Adrenal gland (tissue), 12 donors: ENCODE results near the gene FKBP10. TPM values are rescaled to one million over a fixed set of nuclear protein-coding genes. Genes with fewer than 3 reads are reported as not detected.

ENCODE experiments used
- DNase-seq, 7 donors: peaks; one replicate each; pipeline ENCODE4 v3.0.0-alpha.2; 2019 to 2020
- H3K27ac ChIP-seq, 5 donors: fragments of 200-600 bp; sonication (generic) in 4 of 5; 1 replicate in 3 of 5; 2 replicates in 2 of 5; pipeline versions ENCODE4 v1.5.1 to v1.8.0; 2016 to 2020; ENCODE audit warnings: mild to moderate bottlenecking in 1 of 5
- H3K27me3 ChIP-seq: fragments of 200-600 bp; 2 replicates; pipeline ENCODE4 v1.8.0; 2021
- H3K36me3 ChIP-seq, 2 donors: fragments of 200-600 bp; replicated peaks in 1 of 2; 1 replicate in 1 of 2; 2 replicates in 1 of 2; pipeline versions ENCODE4 v1.5.1 to v1.8.0; 2018 to 2022
- H3K4me1 ChIP-seq, 2 donors: fragments of 200-600 bp; replicated peaks in 1 of 2; 1 replicate in 1 of 2; 2 replicates in 1 of 2; pipeline versions ENCODE4 v1.5.1 to v1.8.0; 2018 to 2021
- H3K4me3 ChIP-seq, 4 donors: fragments of 200-600 bp; sonication (generic) in 3 of 4; one replicate each; pipeline ENCODE4 v1.5.1; 2016 to 2018
- H3K9me3 ChIP-seq, 3 donors: fragments of 200-600 bp; sonication (generic) in 1 of 3; replicated peaks in 1 of 3; 1 replicate in 2 of 3; 2 replicates in 1 of 3; pipeline versions ENCODE4 v1.5.1 to v1.8.0; 2016 to 2021
- POLR2A ChIP-seq, 2 donors: fragments of 450-650 bp; IDR thresholded peaks; one replicate each; pipeline ENCODE4 v1.6.1; 2017; ENCODE audit warnings: antibody characterized with exemption in 2 of 2, mild to moderate bottlenecking in 2 of 2, moderate library complexity in 1 of 2
- WGBS, 4 donors: extraction: QIAGEN DNeasy Blood & Tissue Kit in 2 of 4; methylation state at CpG; one replicate each; pipeline versions ENCODE4 v1.1.5 to v1.1.7; 2013 to 2017; 5-methylcytosine and 5-hydroxymethylcytosine counted together
- intact Hi-C, 2 donors: fragments of 100-400 bp; cut with DNase I; formaldehyde crosslinking; loops; one replicate each; pipeline versions ENCODE4 v1.14.1 to v1.15.0; 2022 to 2023
- polyA plus RNA-seq, 3 donors: library from polyadenylated mRNA; stranded (reverse); fragments of 200-250 nt in 2 of 3; fragments of 350-450 nt in 1 of 3; fragmentation: Illumina TruSeq in 1 of 3; extraction: RNeasy Lipid Tissue Mini Kit (QIAGEN cat#74804) in 1 of 3; gene quantifications; one replicate each; pipeline ENCODE4 v1.2.3, GENCODE V29; 2013 to 2014
- total RNA-seq, 9 donors: library from RNA; depleted of rRNA in 4 of 9; stranded (reverse); fragments of >200 nt in 4 of 9; fragments of 120-200 nt in 1 of 9; fragmentation: NEBNext Ultra II Directional in 1 of 9; extraction: Animal tissue kit (Norgen Biotek cat#: 25700) in 1 of 9; gene quantifications; one replicate each; pipeline versions ENCODE4 v1.1.0 to v1.2.4, GENCODE V29; 2013 to 2023
- TF ChIP-seq, protein P1 (sequence below), 6 experiments: fragments of 450-650 bp in 4 of 6; fragments of 200-600 bp in 2 of 6; sonication (generic) in 1 of 6; IDR thresholded peaks; 1 replicate in 5 of 6; 2 replicates in 1 of 6; pipeline versions ENCODE4 v1.5.1 to v1.8.0; 2016 to 2021; ENCODE audit warnings: antibody characterized with exemption in 6 of 6, mild to moderate bottlenecking in 2 of 6, moderate library complexity in 1 of 6
- donor health status: healthy with polysubstance abuse.
- donor health status: Bipolar disorder and iron deficiency.
- donor health status: DM: yes; HTN: yes; CAD: no.
- donor health status: DM: no; HTN: no; CAD: no.
- donor health status: DM: no; HTN: no; CAD: no.
- donor health status: DM: yes; HTN: yes; CAD: no.

FKBP10 gene
- total and polyA plus RNA-seq, 12 donors = 28.4 to 244 (median 88.4) TPM

DNA sequence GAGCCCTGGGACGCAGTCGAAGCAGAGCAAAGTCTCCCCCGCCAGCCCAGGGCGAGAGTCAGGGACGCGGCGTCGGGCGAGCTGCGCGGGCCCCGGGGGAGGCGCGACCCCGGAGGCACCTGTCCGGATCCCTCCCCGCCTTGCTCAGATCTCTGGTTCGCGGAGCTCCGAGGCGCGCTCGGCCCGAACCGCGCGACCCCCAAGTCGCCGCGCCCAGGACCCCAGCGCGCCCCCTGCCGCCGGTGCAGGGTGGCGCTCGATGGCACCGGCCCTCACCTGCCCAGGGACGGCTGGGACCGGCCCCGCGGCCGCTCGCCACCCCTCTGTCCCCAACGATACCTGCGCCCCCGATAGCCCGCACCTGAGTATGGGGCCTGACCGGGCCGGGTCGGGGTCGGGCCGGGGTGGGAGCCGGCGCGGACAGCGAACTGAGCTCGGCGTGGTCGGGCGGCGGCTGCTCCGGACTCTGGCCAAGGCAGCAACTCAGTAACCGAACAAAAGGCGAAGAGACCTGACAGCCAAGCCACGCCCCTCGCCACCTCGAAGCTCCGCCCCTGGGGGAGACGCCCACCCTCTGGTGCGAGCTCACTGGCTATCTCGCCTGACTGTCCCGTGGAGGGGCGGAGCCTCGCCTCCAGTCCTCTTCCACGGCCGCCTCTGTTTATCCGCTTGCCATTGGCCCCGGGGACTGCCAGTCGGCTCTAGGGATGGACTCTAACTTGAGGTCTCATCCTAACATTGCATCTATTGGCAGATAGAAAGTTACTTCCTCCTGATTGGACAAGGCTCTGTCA, 26.4 kb upstream of the FKBP10 start, which contains the start of gene JUP:
Gene JUP, minus strand, starts transcription at position 485 of the 794 bp plus-strand sequence. CDS start 14,857 bp downstream, outside the sequence.
- 0 to 3% (median 0%) methylated on average over 5 to 79 of the region's 79 CpGs for WGBS, 4 donors
- Histone ChIP-seq H3K27me3 (no peaks in the 10 kb centered on the region), H3K9me3 (no peaks in the 10 kb centered on the region), H3K36me3 (no peaks in the 10 kb centered on the region), H3K27ac (peak within 1 kb of the TSS in 4 of 5 donors; percentile 9 to 79 (median 58)), H3K4me1 (peaks cover 0 to 34% of the 10 kb centered on the region in 2 donors), H3K4me3 (peak within 1 kb of the TSS in 3 of 4 donors; percentile 28 to 65 (median 65))
- intact Hi-C loops = no loop called here
- peak; percentile 99 to 100 (median 100) for DNase-seq
- TF ChIP-seq, protein P1, sequence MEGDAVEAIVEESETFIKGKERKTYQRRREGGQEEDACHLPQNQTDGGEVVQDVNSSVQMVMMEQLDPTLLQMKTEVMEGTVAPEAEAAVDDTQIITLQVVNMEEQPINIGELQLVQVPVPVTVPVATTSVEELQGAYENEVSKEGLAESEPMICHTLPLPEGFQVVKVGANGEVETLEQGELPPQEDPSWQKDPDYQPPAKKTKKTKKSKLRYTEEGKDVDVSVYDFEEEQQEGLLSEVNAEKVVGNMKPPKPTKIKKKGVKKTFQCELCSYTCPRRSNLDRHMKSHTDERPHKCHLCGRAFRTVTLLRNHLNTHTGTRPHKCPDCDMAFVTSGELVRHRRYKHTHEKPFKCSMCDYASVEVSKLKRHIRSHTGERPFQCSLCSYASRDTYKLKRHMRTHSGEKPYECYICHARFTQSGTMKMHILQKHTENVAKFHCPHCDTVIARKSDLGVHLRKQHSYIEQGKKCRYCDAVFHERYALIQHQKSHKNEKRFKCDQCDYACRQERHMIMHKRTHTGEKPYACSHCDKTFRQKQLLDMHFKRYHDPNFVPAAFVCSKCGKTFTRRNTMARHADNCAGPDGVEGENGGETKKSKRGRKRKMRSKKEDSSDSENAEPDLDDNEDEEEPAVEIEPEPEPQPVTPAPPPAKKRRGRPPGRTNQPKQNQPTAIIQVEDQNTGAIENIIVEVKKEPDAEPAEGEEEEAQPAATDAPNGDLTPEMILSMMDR (IDR thresholded peaks at IDR 0.05) = peak in 4 of 6 experiments; percentile 28 to 65 (median 58)
- peak; percentile 91 to 94 for TF ChIP-seq POLR2A (IDR thresholded peaks at IDR 0.05)

- H3K27ac ChIP-seq = no peak overlapping the region
- intact Hi-C loops = no loop called here
Observed at GRCh38 chr17:41787021-41787418, 25.8 kb upstream of the FKBP10 start.

DNA sequence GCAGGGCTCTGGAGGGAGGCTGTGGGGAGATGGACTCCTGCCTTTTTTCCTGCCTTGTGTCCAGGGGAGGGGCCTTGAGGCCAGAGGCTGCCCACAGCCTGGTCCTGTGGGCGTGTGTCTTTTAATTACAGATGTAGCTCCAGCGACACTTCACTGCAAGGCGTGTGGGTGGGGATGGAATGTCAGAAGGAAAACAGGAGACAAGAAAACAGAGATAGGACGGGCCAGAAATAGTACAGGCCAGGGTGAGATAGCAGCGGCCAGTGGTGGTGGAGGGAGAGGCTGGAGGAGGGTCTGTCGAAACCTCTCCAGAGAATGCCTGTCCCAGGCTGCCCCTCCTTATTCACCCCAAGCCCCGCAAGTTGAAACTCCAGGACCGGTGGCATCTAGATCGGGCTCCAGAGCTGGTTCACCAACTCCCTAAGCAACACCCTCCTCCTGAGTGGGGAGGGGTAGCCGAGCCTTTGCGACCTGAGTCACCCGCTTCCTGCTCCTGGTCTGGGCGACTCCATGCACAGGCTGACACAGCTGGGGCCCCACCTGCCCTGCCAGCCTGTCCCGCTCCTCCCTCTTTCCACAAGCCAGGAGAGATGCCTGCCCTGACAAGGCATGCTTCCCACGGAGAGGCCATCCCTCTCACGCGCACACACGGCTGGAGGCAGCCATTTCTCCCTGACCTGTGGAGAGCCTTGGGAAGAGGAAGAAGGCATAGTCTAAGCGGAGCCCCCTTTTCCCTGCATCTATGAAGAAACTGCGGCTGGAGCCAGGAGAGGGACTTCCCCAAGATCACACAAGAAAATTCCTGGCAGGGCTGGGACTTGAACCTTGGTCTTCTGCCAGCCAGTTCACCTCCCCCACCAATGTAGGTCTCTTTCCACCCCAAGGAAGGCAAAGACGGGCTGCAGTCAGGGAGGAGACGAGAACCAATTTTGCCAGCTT, 19.7 kb upstream of the FKBP10 start:
- 35 to 45% (median 42%) methylated on average over 17 to 22 of the region's 22 CpGs for whole genome bisulfite sequencing, 4 donors
- H3K4me3 ChIP-seq = no peak overlapping the region
- no peaks in the 10 kb centered on the region for H3K9me3 ChIP-seq
- H3K27ac ChIP-seq = peak overlapping the region in 3 of 5 donors; percentile 26 to 86 (median 63)
- no peaks in the 10 kb centered on the region for H3K27me3 ChIP-seq
- DNase-seq = peak in 2 of 7 donors; percentile 27 to 57
- no peaks in the 10 kb centered on the region for H3K36me3 ChIP-seq
- peaks cover 0 to 15% of the 10 kb centered on the region in 2 donors for H3K4me1 ChIP-seq
- intact Hi-C loops = no loop called here
- no peak for TF ChIP-seq POLR2A (IDR thresholded peaks at IDR 0.05)
- TF ChIP-seq, protein P1 (IDR thresholded peaks at IDR 0.05) = no peak

More at GRCh38 chr17:41787021-41787418, 25.8 kb upstream of the FKBP10 start:
- Histone ChIP-seq H3K4me3 (no peak overlapping the region), H3K9me3 (no peaks in the 10 kb centered on the region), H3K27me3 (no peaks in the 10 kb centered on the region), H3K4me1 (peaks cover 0 to 29% of the 10 kb centered on the region in 2 donors), H3K36me3 (no peaks in the 10 kb centered on the region)
- 24 to 43% (median 35%) methylated on average over 4 of the region's 4 CpGs for whole genome bisulfite sequencing, 4 donors
- TF ChIP-seq, protein P1 (IDR thresholded peaks at IDR 0.05) = no peak
- no peak for TF ChIP-seq POLR2A (IDR thresholded peaks at IDR 0.05)
- DNase-seq = no peak
